GM23338 (cell line): ENCODE measurements around the gene CCN6. TPM values are rescaled to one million over a fixed set of nuclear protein-coding genes. Genes with fewer than 3 reads are reported as not detected.

Source experiments
- ATAC-seq: fragments of 200-7000 bp; cut with Tn5 transposase; 3 replicates; pipeline ENCODE4 v1.9.1; 2020
- DNase-seq: peaks from one replicate; pipeline ENCODE4 v3.0.0-alpha.2; 2015; ENCODE audit warnings: low spot score
- H2AFZ ChIP-seq: fragments of 200-600 bp; sonication (generic); 2 replicates; pipeline ENCODE4 v1.8.0; 2016; ENCODE audit warnings: antibody characterized with exemption, mild to moderate bottlenecking, moderate library complexity
- H3F3A ChIP-seq: fragments of 200-600 bp; sonication (generic); replicated peaks from 2 replicates; pipeline ENCODE4 v1.8.0; 2017; ENCODE audit warnings: antibody characterized with exemption, mixed run types, low read depth
- H3K27ac ChIP-seq: fragments of 200-600 bp; sonication (generic); 2 replicates; pipeline ENCODE4 v1.6.1; 2016; ENCODE audit warnings: low read depth
- H3K27me3 ChIP-seq: fragments of 200-600 bp; sonication (generic); 2 replicates; pipeline ENCODE4 v1.8.0; 2016; ENCODE audit warnings: mild to moderate bottlenecking, mixed run types, moderate library complexity; ENCODE audit not compliant: insufficient read depth
- H3K36me3 ChIP-seq: fragments of 200-600 bp; sonication (generic); 2 replicates; pipeline ENCODE4 v1.8.0; 2016; ENCODE audit warnings: mild to moderate bottlenecking; ENCODE audit not compliant: insufficient read depth
- H3K4me1 ChIP-seq: fragments of 200-600 bp; sonication (generic); 2 replicates; pipeline ENCODE4 v1.8.0; 2016; ENCODE audit warnings: mild to moderate bottlenecking, moderate library complexity; ENCODE audit not compliant: insufficient read depth
- H3K4me2 ChIP-seq: fragments of 200-600 bp; sonication (generic); 2 replicates; pipeline ENCODE4 v1.7.1; 2017; ENCODE audit warnings: mixed run types
- H3K4me3 ChIP-seq: fragments of 200-600 bp; sonication (generic); 2 replicates; pipeline ENCODE4 v1.6.1; 2016; ENCODE audit warnings: mixed run types
- H3K79me2 ChIP-seq: fragments of 200-600 bp; sonication (generic); replicated peaks from 2 replicates; pipeline ENCODE4 v1.8.0; 2017; ENCODE audit warnings: mild to moderate bottlenecking; ENCODE audit not compliant: insufficient read depth
- H3K9me2 ChIP-seq: fragments of 200-600 bp; sonication (generic); 2 replicates; pipeline ENCODE4 v1.8.0; 2017; ENCODE audit not compliant: insufficient read depth
- H4K20me1 ChIP-seq: fragments of 200-600 bp; sonication (generic); replicated peaks from 2 replicates; pipeline ENCODE4 v1.8.0; 2017; ENCODE audit warnings: mild to moderate bottlenecking; ENCODE audit not compliant: insufficient read depth
- H3K27ac Mint-ChIP-seq: 2 replicates; pipeline ENCODE4 v1.8.0; 2020; ENCODE audit warnings: inconsistent platforms, mild to moderate bottlenecking, moderate library complexity, mixed read lengths
- H3K27me3 Mint-ChIP-seq: 3 replicates; pipeline ENCODE4 v1.8.0; 2022; ENCODE audit warnings: low read depth, mild to moderate bottlenecking, moderate library complexity, mixed read lengths, inconsistent platforms; ENCODE audit not compliant: insufficient read depth, poor library complexity
- H3K36me3 Mint-ChIP-seq: 3 replicates; pipeline ENCODE4 v1.8.0; 2021; ENCODE audit warnings: low read depth, mild to moderate bottlenecking, inconsistent platforms, moderate library complexity, mixed read lengths
- H3K4me1 Mint-ChIP-seq: 3 replicates; pipeline ENCODE4 v1.8.0; 2020; ENCODE audit warnings: mild to moderate bottlenecking, inconsistent platforms, mixed read lengths
- H3K4me3 Mint-ChIP-seq: 3 replicates; pipeline ENCODE4 v1.8.0; 2021; ENCODE audit warnings: moderate library complexity, mild to moderate bottlenecking, inconsistent platforms, mixed read lengths
- H3K9me3 Mint-ChIP-seq: 3 replicates; pipeline ENCODE4 v1.8.0; 2020; ENCODE audit warnings: moderate library complexity, mild to moderate bottlenecking, inconsistent platforms, mixed read lengths
- CREB1 ChIP-seq: fragments of 250-450 bp; sonication (Bioruptor Pico); IDR thresholded peaks from 2 replicates; pipeline ENCODE4 v1.5.0; 2020; ENCODE audit warnings: low read depth, mild to moderate bottlenecking, moderate library complexity
- EZH2 ChIP-seq: fragments of 200-600 bp; sonication (generic); IDR thresholded peaks from one replicate; pipeline ENCODE4 v1.8.0; 2017; ENCODE audit warnings: antibody characterized with exemption, mild to moderate bottlenecking, low read depth; ENCODE audit not compliant: unreplicated experiment
- EZH2phosphoT487 ChIP-seq: fragments of 200-600 bp; sonication (generic); IDR thresholded peaks from one replicate; pipeline ENCODE4 v1.8.1; 2018; ENCODE audit warnings: antibody characterized with exemption; ENCODE audit not compliant: unreplicated experiment
- NANOG ChIP-seq: IDR thresholded peaks from 2 replicates; pipeline ENCODE4 v1.6.1; 2016; ENCODE audit warnings: antibody characterized with exemption, borderline replicate concordance
- POLR2AphosphoS5 ChIP-seq: IDR thresholded peaks from 2 replicates; pipeline ENCODE4 v1.6.1; 2016; ENCODE audit warnings: antibody characterized with exemption, low read depth
- STAT1 ChIP-seq: IDR thresholded peaks from one replicate; pipeline ENCODE4 v1.6.1; 2016; ENCODE audit warnings: antibody characterized with exemption; ENCODE audit not compliant: unreplicated experiment
- ZNF114 ChIP-seq: fragments of 250-450 bp; sonication (Bioruptor Pico); IDR thresholded peaks from 2 replicates; pipeline ENCODE4 v1.5.0; 2020; ENCODE audit warnings: mild to moderate bottlenecking, moderate library complexity
- ZNF331 ChIP-seq: fragments of 250-450 bp; sonication (Bioruptor Pico); IDR thresholded peaks from 2 replicates; pipeline ENCODE4 v1.5.0; 2020; ENCODE audit warnings: low read depth, mild to moderate bottlenecking, moderate library complexity
- polyA plus RNA-seq: library from polyadenylated mRNA; unstranded; fragments of >200 nt; fragmentation: Nextera tagmentation; extraction: Ambion mirVana; gene quantifications from 2 replicates; pipeline ENCODE4 v1.2.1, GENCODE V29; 2016
- total RNA-seq: library from RNA; depleted of rRNA; stranded (reverse); fragments of >200 nt; shearing (Covaris generic); gene quantifications from 2 replicates; pipeline ENCODE4 v1.2.3, GENCODE V29; 2014
- TF ChIP-seq, protein P1 (sequence below): fragments of 250-450 bp; sonication (Bioruptor Pico); IDR thresholded peaks from 2 replicates; pipeline ENCODE4 v1.5.0; 2020; ENCODE audit warnings: mild to moderate bottlenecking, moderate library complexity

Gene CCN6
- total and polyA plus RNA-seq, 2 experiments from 2014 or later = 0.65 TPM; not detected in 1

DNA sequence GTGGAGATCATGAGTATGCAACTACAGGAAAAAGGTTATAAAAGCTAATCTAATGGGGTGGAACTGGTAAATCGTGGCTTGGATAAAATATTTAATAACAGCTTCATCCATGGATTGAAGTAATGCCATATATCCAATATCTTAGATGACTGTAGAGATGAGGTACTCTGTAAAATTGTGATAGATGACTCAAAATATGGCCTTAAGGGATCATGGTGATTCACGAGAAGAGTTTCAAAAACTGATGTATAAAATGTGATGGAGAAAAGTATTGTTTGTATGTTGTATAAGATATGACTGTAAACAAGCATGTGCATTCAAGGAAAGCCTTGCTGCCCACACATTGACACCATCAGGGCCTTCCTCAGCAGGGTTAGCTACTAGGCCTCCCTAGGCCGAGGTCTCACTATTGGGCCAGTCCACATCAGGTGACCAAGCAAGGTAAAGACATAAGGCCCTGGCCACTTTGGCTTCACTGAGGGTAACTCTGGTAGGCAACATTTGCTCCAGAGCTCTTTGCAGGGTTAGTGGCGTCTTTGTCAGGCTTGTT lies 17.7 kb upstream of the CCN6 start:
- Mint-ChIP-seq H3K36me3 (no peaks in the 10 kb centered on the region), H3K4me1 (peaks cover 16% of the 10 kb centered on the region), H3K9me3 (no peaks in the 10 kb centered on the region), H3K27me3 (peaks cover 1% of the 10 kb centered on the region), H3K4me3 (no peak overlapping the region), H3K27ac (no peak overlapping the region)
- H3K27me3 ChIP-seq = no peaks in the 10 kb centered on the region
- no peaks in the 10 kb centered on the region for H3F3A ChIP-seq
- H3K79me2 ChIP-seq = no peaks in the 10 kb centered on the region
- peaks cover 3% of the 10 kb centered on the region; the same call in 1 of the 2 replicates for H3K4me1 ChIP-seq
- no peak overlapping the region for H3K4me3 ChIP-seq
- TF ChIP-seq ZNF114 (CRISPR knock-in tag) (no peak), STAT1 (no peak), EZH2 (no peak), ZNF331 (CRISPR knock-in tag) (no peak), EZH2phosphoT487 (no peak)
- TF ChIP-seq, protein P1, sequence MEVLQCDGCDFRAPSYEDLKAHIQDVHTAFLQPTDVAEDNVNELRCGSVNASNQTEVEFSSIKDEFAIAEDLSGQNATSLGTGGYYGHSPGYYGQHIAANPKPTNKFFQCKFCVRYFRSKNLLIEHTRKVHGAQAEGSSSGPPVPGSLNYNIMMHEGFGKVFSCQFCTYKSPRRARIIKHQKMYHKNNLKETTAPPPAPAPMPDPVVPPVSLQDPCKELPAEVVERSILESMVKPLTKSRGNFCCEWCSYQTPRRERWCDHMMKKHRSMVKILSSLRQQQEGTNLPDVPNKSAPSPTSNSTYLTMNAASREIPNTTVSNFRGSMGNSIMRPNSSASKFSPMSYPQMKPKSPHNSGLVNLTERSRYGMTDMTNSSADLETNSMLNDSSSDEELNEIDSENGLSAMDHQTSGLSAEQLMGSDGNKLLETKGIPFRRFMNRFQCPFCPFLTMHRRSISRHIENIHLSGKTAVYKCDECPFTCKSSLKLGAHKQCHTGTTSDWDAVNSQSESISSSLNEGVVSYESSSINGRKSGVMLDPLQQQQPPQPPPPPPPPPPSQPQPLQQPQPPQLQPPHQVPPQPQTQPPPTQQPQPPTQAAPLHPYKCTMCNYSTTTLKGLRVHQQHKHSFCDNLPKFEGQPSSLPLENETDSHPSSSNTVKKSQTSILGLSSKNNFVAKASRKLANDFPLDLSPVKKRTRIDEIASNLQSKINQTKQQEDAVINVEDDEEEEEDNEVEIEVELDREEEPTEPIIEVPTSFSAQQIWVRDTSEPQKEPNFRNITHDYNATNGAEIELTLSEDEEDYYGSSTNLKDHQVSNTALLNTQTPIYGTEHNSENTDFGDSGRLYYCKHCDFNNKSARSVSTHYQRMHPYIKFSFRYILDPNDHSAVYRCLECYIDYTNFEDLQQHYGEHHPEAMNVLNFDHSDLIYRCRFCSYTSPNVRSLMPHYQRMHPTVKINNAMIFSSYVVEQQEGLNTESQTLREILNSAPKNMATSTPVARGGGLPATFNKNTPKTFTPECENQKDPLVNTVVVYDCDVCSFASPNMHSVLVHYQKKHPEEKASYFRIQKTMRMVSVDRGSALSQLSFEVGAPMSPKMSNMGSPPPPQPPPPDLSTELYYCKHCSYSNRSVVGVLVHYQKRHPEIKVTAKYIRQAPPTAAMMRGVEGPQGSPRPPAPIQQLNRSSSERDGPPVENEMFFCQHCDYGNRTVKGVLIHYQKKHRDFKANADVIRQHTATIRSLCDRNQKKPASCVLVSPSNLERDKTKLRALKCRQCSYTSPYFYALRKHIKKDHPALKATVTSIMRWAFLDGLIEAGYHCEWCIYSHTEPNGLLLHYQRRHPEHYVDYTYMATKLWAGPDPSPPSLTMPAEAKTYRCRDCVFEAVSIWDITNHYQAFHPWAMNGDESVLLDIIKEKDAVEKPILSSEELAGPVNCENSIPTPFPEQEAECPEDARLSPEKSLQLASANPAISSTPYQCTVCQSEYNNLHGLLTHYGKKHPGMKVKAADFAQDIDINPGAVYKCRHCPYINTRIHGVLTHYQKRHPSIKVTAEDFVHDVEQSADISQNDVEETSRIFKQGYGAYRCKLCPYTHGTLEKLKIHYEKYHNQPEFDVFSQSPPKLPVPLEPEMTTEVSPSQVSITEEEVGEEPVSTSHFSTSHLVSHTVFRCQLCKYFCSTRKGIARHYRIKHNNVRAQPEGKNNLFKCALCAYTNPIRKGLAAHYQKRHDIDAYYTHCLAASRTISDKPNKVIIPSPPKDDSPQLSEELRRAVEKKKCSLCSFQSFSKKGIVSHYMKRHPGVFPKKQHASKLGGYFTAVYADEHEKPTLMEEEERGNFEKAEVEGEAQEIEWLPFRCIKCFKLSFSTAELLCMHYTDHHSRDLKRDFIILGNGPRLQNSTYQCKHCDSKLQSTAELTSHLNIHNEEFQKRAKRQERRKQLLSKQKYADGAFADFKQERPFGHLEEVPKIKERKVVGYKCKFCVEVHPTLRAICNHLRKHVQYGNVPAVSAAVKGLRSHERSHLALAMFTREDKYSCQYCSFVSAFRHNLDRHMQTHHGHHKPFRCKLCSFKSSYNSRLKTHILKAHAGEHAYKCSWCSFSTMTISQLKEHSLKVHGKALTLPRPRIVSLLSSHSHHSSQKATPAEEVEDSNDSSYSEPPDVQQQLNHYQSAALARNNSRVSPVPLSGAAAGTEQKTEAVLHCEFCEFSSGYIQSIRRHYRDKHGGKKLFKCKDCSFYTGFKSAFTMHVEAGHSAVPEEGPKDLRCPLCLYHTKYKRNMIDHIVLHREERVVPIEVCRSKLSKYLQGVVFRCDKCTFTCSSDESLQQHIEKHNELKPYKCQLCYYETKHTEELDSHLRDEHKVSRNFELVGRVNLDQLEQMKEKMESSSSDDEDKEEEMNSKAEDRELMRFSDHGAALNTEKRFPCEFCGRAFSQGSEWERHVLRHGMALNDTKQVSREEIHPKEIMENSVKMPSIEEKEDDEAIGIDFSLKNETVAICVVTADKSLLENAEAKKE (CRISPR knock-in tag) = no peak
- H4K20me1 ChIP-seq = no peaks in the 10 kb centered on the region
- H3K9me2 ChIP-seq = peaks cover 3% of the 10 kb centered on the region; the same call in 1 of the 2 replicates
- ATAC-seq (no peak), DNase-seq (no peak)
- no peaks in the 10 kb centered on the region for H3K36me3 ChIP-seq
- H2AFZ ChIP-seq = no peak overlapping the region
- no peak overlapping the region for H3K27ac ChIP-seq
- H3K4me2 ChIP-seq = no peak overlapping the region

DNA sequence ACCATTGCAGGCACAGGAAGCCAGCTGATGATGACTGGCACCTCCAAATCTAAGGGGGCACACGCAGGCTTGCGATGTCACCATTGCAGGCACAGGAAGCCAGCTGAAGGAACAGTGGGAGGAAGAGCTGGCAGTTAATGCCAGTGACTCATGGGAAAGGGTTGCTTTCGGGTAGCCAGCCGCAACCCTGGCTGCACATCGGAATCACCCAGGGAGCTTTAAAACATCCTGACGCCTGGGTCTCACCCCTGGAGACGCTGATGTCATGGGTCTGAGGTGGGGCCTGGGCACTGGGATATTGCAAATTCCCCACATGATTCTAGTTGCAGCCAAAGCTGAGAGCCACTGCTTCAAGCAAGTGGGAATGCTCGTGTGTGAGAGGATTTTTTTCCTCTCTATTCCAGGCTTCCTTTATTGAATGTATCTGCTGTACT lies 16.1 kb upstream of the CCN6 start:
- H3K4me2 ChIP-seq = no peak overlapping the region
- peak overlapping the region; percentile 56; the same call in 1 of the 2 replicates for H2AFZ ChIP-seq
- no peaks in the 10 kb centered on the region for H3K36me3 ChIP-seq
- Mint-ChIP-seq H3K4me3 (no peak overlapping the region), H3K9me3 (no peaks in the 10 kb centered on the region), H3K27me3 (peaks cover 3% of the 10 kb centered on the region), H3K27ac (no peak overlapping the region), H3K4me1 (peaks cover 27% of the 10 kb centered on the region), H3K36me3 (no peaks in the 10 kb centered on the region)
- H3K9me2 ChIP-seq = peaks cover 3% of the 10 kb centered on the region; the same call in 1 of the 2 replicates
- H3F3A ChIP-seq = no peaks in the 10 kb centered on the region
- H3K4me1 ChIP-seq = peaks cover 6% of the 10 kb centered on the region; the same call in 1 of the 2 replicates
- H3K27me3 ChIP-seq = no peaks in the 10 kb centered on the region
- no peak overlapping the region for H3K27ac ChIP-seq
- no peaks in the 10 kb centered on the region for H4K20me1 ChIP-seq
- H3K79me2 ChIP-seq = no peaks in the 10 kb centered on the region
- no peak for DNase-seq
- no peak for ATAC-seq
- H3K4me3 ChIP-seq = no peak overlapping the region
- TF ChIP-seq NANOG (no peak), POLR2AphosphoS5 (no peak), STAT1 (no peak), CREB1 (CRISPR knock-in tag) (no peak)
